Body of pancreas (tissue), 4 donors: ENCODE data around the gene CLK1. TPM values are rescaled to one million over a fixed set of nuclear protein-coding genes. Genes with fewer than 3 reads are reported as not detected.

Source experiments
- ATAC-seq: fragments of 150-250 bp; one replicate; pipeline ENCODE4 v1.9.1; 2016
- DNase-seq, 4 donors: peaks; one replicate each; pipeline ENCODE4 v3.0.0-alpha.2; 2019
- H3K27ac ChIP-seq, 4 donors: fragments of 200-600 bp; sonication (generic); 1 replicate in 3 of 4; 2 replicates in 1 of 4; pipeline versions ENCODE4 v1.5.1 to v1.6.1; 2016 to 2019; ENCODE audit warnings: mild to moderate bottlenecking in 1 of 4, mixed read lengths in 1 of 4, moderate library complexity in 1 of 4
- H3K27me3 ChIP-seq, 2 donors: fragments of 200-600 bp; sonication (generic); one replicate each; pipeline ENCODE4 v1.6.0; 2016; ENCODE audit warnings: mild to moderate bottlenecking in 1 of 2
- H3K36me3 ChIP-seq, 2 donors: fragments of 200-600 bp; sonication (generic); replicated peaks in 1 of 2; 2 replicates each; pipeline ENCODE4 v1.5.1; 2016; ENCODE audit warnings: low read depth in 2 of 2; ENCODE audit not compliant: insufficient read depth in 1 of 2
- H3K4me1 ChIP-seq: fragments of 200-600 bp; sonication (generic); one replicate; pipeline ENCODE4 v1.6.0; 2016
- H3K4me3 ChIP-seq, 2 donors: fragments of 200-600 bp; sonication (generic); 1 replicate in 1 of 2; 2 replicates in 1 of 2; pipeline ENCODE4 v1.5.1; 2016 to 2019
- H3K9me3 ChIP-seq, 3 donors: fragments of 200-600 bp; sonication (generic); 1 replicate in 2 of 3; 2 replicates in 1 of 3; pipeline ENCODE4 v1.5.1; 2016
- CTCF ChIP-seq, 7 experiments: fragments of 450-650 bp in 4 of 7; fragments of 200-600 bp in 3 of 7; sonication (generic) in 3 of 7; IDR thresholded peaks; one replicate each; pipeline ENCODE4 v1.5.1; 2016 to 2019; ENCODE audit warnings: antibody characterized with exemption in 7 of 7
- POLR2A ChIP-seq, 3 donors: fragments of 450-650 bp; IDR thresholded peaks; one replicate each; pipeline ENCODE4 v1.6.1; 2016; ENCODE audit warnings: antibody characterized with exemption in 3 of 3, mild to moderate bottlenecking in 2 of 3
- WGBS, 2 donors: methylation state at CpG; one replicate each; pipeline ENCODE4 v1.1.5; 2017; 5-methylcytosine and 5-hydroxymethylcytosine counted together
- intact Hi-C: fragments of 100-400 bp; cut with DNase I; formaldehyde crosslinking; loops from one replicate; pipeline ENCODE4 v1.15.1; 2023
- small RNA-seq: library from RNA; depleted of rRNA; stranded (forward); fragments of <200 nt; gene quantifications from one replicate; pipeline ENCODE3, GENCODE V24; 2016
- total RNA-seq, 2 donors: library from RNA; depleted of rRNA; stranded (reverse); fragments of >200 nt; gene quantifications; one replicate each; pipeline ENCODE4 v1.1.0, GENCODE V29; 2016

Gene CLK1
- total RNA-seq, 2 donors from 2014 or later, result 143 to 151 TPM

DNA sequence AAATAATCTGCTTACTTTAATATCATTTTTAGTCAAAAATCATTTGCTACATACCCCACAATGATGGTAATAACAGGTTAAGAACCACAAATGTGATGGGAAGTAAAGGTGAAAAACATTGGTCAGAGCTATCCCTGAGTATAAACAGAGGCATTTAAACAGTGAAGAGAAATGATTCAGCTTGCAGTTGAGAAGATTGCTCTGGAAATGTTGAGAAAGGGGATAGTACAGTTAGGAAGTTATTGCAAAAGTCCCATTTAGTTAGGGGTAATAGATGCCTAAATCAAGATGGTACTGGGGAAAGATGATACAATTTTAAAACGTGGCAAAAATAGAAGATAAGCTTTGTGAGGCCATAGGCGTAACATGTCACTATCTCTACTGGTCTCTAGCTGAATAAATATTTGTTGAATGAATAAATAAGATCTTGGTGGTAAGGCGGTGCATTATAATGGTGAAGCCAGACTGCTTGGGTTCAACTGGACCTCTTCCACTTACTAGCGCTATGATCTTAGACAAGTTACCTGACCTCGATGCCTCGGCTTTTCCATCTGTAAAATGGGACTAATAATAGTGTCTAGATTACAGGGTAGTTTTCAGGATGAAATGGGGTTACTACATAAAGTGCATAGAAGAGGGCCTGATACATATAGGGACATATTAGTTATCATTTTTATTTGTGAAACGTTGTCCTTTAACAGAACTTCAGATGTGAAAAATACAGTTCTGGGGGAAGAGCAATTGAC lies 54.8 kb downstream of the CLK1 start:
- H3K9me3 ChIP-seq, result no peaks in the 10 kb centered on the region
- peak overlapping the region; percentile 90 to 99 (median 96) for H3K27ac ChIP-seq
- H3K27me3 ChIP-seq, result no peaks in the 10 kb centered on the region
- WGBS, 2 donors, result 53 to 56% methylated on average over 7 of the region's 7 CpGs
- H3K4me3 ChIP-seq, result no peak overlapping the region
- peaks cover 0 to 3% of the 10 kb centered on the region in 2 donors for H3K36me3 ChIP-seq
- intact Hi-C loops, result loop anchor here (10.0 kb wide), 2 partner anchors 55 to 95 kb away; no protein-coding TSS in a partner anchor
- DNase-seq (no peak), ATAC-seq (no peak)
- peaks cover 34% of the 10 kb centered on the region for H3K4me1 ChIP-seq
- TF ChIP-seq POLR2A (IDR thresholded peaks at IDR 0.05) (no peak), CTCF (IDR thresholded peaks at IDR 0.05) (no peak)

Small RNA genes lying within 50 kb of the gene (small RNA-seq; reads per million reads assigned to genes)
- gene RF00019 (not detected), gene RNA5SP115 (not detected), gene RNU6-312P (not detected), gene RNU6-31P (not detected), gene RNU6-762P (not detected)

Other genes with a start within 250 kb of the CLK1 start
- gene BZW1, start 52.7 kb downstream of the CLK1 start, total RNA-seq, result 10 to 100 TPM; 45.4 to 88.3 TPM
- gene PPIL3, start 24.4 kb upstream of the CLK1 start, total RNA-seq, result 1 to 10 TPM; 6.9 to 7.0 TPM
- 1 to 10 TPM; 7.3 to 7.6 TPM for gene NIF3L1, start 24.7 kb upstream of the CLK1 start, total RNA-seq
- 10 to 100 TPM in 1 of 2 donors, 1 to 10 TPM in 1; 9.2 to 17.1 TPM for gene ORC2, start 99.0 kb upstream of the CLK1 start, total RNA-seq
- 10 to 100 TPM in 1 of 2 donors, 1 to 10 TPM in 1; 9.3 to 24.7 TPM for gene HYCC2, start 207.0 kb upstream of the CLK1 start, total RNA-seq
- 10 to 100 TPM; 19.8 to 31.1 TPM for gene NDUFB3, start 207.3 kb upstream of the CLK1 start, total RNA-seq